H1 (cell line): ENCODE results near the gene LIG3. TPM values are rescaled to one million over a fixed set of nuclear protein-coding genes. Genes with fewer than 3 reads are reported as not detected.

Source experiments
- CTCF ChIA-PET: fragments of 300-600 bp; sonication (Branson Sonifier 250); formaldehyde crosslinking; loops from one replicate; lab custom pipeline; 2021; ENCODE audit not compliant: partially characterized antibody; lab: Charles Lee
- POLR2A ChIA-PET: fragments of 300-600 bp; sonication (Branson Sonifier 250); formaldehyde crosslinking; loops from one replicate; lab custom pipeline; 2021; ENCODE audit warnings: inconsistent platforms; ENCODE audit not compliant: partially characterized antibody; lab: Charles Lee
- DNase-seq, 2 experiments: peaks; one replicate each; pipeline versions ENCODE4 v3.0.0 to v3.0.0-alpha.2; 2010 to 2022; ENCODE audit warnings: low spot score in 2 of 2, low read depth in 1 of 2, mixed read lengths in 1 of 2
- FAIRE-seq: peaks from 2 replicates; lab custom pipeline; 2011; peaks lifted over from hg19 to GRCh38; lab: Jason Lieb, UNC
- H2AFZ ChIP-seq: 2 replicates; pipeline ENCODE4 v1.8.1; 2012; ENCODE audit warnings: low read length, inconsistent platforms
- H2AK5ac ChIP-seq: 2 replicates; pipeline ENCODE4 v1.6.1; 2013; ENCODE audit warnings: low read depth, low read length
- H2BK120ac ChIP-seq: replicated peaks from 2 replicates; pipeline ENCODE3; 2013; ENCODE audit warnings: low read depth, low read length, inconsistent platforms
- H2BK12ac ChIP-seq: 2 replicates; pipeline ENCODE4 v1.6.1; 2013; ENCODE audit warnings: low read depth, low read length
- H2BK15ac ChIP-seq: 2 replicates; pipeline ENCODE4 v1.6.1; 2013; ENCODE audit warnings: low read length
- H2BK20ac ChIP-seq: 2 replicates; pipeline ENCODE4 v1.6.1; 2013; ENCODE audit warnings: low read length
- H2BK5ac ChIP-seq: 2 replicates; pipeline ENCODE4 v1.6.1; 2013; ENCODE audit warnings: low read depth, low read length
- H3K14ac ChIP-seq: 2 replicates; pipeline ENCODE4 v1.6.1; 2013; ENCODE audit warnings: inconsistent platforms; ENCODE audit not compliant: insufficient read length
- H3K18ac ChIP-seq: 2 replicates; pipeline ENCODE4 v1.6.1; 2013; ENCODE audit warnings: low read length; ENCODE audit errors: extremely low read depth
- H3K23ac ChIP-seq: 2 replicates; pipeline ENCODE4 v1.6.1; 2013; ENCODE audit warnings: inconsistent platforms; ENCODE audit not compliant: insufficient read length
- H3K23me2 ChIP-seq: 2 replicates; pipeline ENCODE4 v1.6.1; 2013; ENCODE audit warnings: low read depth, low read length
- H3K27ac ChIP-seq: 2 replicates; pipeline ENCODE4 v1.6.1; 2011; ENCODE audit warnings: low read depth, low read length, inconsistent platforms
- H3K27me3 ChIP-seq, 4 experiments: replicated peaks in 1 of 4; 1 replicate in 1 of 4; 2 replicates in 3 of 4; pipeline versions ENCODE4 v1.6.1 to v1.8.1; 2011 to 2013; ENCODE audit warnings: low read length in 3 of 4, mild to moderate bottlenecking in 3 of 4, inconsistent platforms in 2 of 4, mixed read lengths in 2 of 4, moderate library complexity in 1 of 4; ENCODE audit not compliant: control insufficient read depth in 3 of 4, insufficient read depth in 3 of 4; ENCODE audit errors: extremely low read depth in 1 of 4
- H3K36me3 ChIP-seq, 4 experiments: 2 replicates each; pipeline versions ENCODE4 v1.6.1 to v1.8.1; 2011 to 2013; ENCODE audit warnings: mild to moderate bottlenecking in 4 of 4, low read length in 3 of 4, moderate library complexity in 2 of 4, control low read depth in 1 of 4, inconsistent platforms in 1 of 4; ENCODE audit not compliant: insufficient read depth in 4 of 4, control insufficient read depth in 2 of 4
- H3K4ac ChIP-seq: replicated peaks from 2 replicates; pipeline ENCODE3; 2013; ENCODE audit warnings: low read length, low read depth, mixed read lengths, inconsistent platforms; ENCODE audit not compliant: insufficient read length
- H3K4me1 ChIP-seq, 4 experiments: replicated peaks in 1 of 4; 1 replicate in 1 of 4; 2 replicates in 3 of 4; pipeline versions ENCODE4 v1.6.1 to v1.8.1; 2011 to 2013; ENCODE audit warnings: low read length in 3 of 4, inconsistent platforms in 2 of 4, mixed read lengths in 1 of 4; ENCODE audit not compliant: insufficient read depth in 4 of 4, control insufficient read depth in 3 of 4
- H3K4me2 ChIP-seq, 2 experiments: 2 replicates each; pipeline versions ENCODE4 v1.6.1 to v1.8.1; 2011 to 2013; ENCODE audit warnings: low read depth in 2 of 2, low read length in 2 of 2, control low read depth in 1 of 2, inconsistent platforms in 1 of 2, mild to moderate bottlenecking in 1 of 2; ENCODE audit not compliant: insufficient read depth in 1 of 2
- H3K4me3 ChIP-seq, 4 experiments: fragments of 200-600, 300-600 bp in 1 of 4; sonication (generic), shearing (Covaris generic), sonication (Bioruptor Twin) in 1 of 4; 2 replicates each; pipeline versions ENCODE4 v1.5.1 to v1.8.1; 2011 to 2016; ENCODE audit warnings: low read length in 4 of 4, low read depth in 3 of 4, control low read depth in 2 of 4, inconsistent platforms in 2 of 4, mild to moderate bottlenecking in 2 of 4, mixed read lengths in 1 of 4, moderate library complexity in 1 of 4; ENCODE audit not compliant: insufficient read depth in 2 of 4; ENCODE audit errors: extremely low read depth in 1 of 4
- H3K56ac ChIP-seq: replicated peaks from 2 replicates; pipeline ENCODE3; 2013; ENCODE audit warnings: low read depth, mild to moderate bottlenecking, mixed read lengths, low read length, inconsistent platforms; ENCODE audit not compliant: insufficient read length
- H3K79me1 ChIP-seq: 2 replicates; pipeline ENCODE4 v1.6.1; 2013; ENCODE audit warnings: low read depth, low read length, control low read depth
- H3K79me2 ChIP-seq, 2 experiments: 2 replicates each; pipeline versions ENCODE4 v1.6.1 to v1.8.1; 2012 to 2013; ENCODE audit warnings: low read length in 2 of 2, mild to moderate bottlenecking in 2 of 2, inconsistent platforms in 1 of 2; ENCODE audit not compliant: insufficient read depth in 2 of 2, control insufficient read depth in 1 of 2
- H3K9ac ChIP-seq, 4 experiments: replicated peaks in 1 of 4; 1 replicate in 1 of 4; 2 replicates in 3 of 4; pipeline versions ENCODE4 v1.6.1 to v1.8.1; 2011 to 2013; ENCODE audit warnings: low read depth in 3 of 4, low read length in 3 of 4, control low read depth in 2 of 4, mild to moderate bottlenecking in 2 of 4, moderate library complexity in 2 of 4, inconsistent platforms in 1 of 4; ENCODE audit errors: extremely low read depth in 1 of 4
- H3K9me3 ChIP-seq, 2 experiments: 2 replicates each; pipeline versions ENCODE4 v1.6.1 to v1.8.1; 2012 to 2013; ENCODE audit warnings: mild to moderate bottlenecking in 2 of 2, moderate library complexity in 2 of 2, control low read depth in 1 of 2, inconsistent platforms in 1 of 2, low read depth in 1 of 2, low read length in 1 of 2, mixed read lengths in 1 of 2; ENCODE audit not compliant: insufficient read depth in 2 of 2
- H4K20me1 ChIP-seq, 2 experiments: replicated peaks in 1 of 2; 2 replicates each; pipeline versions ENCODE3 to v1.8.1; 2011 to 2013; ENCODE audit warnings: inconsistent platforms in 2 of 2, low read length in 2 of 2, mild to moderate bottlenecking in 1 of 2; ENCODE audit not compliant: insufficient read depth in 2 of 2, control insufficient read depth in 1 of 2
- H4K5ac ChIP-seq: 2 replicates; pipeline ENCODE4 v1.6.1; 2013; ENCODE audit warnings: low read length, low read depth, mixed read lengths, inconsistent platforms; ENCODE audit not compliant: insufficient read length
- H4K8ac ChIP-seq: 2 replicates; pipeline ENCODE4 v1.8.0; 2013; ENCODE audit warnings: mild to moderate bottlenecking, moderate library complexity, low read length, inconsistent platforms; ENCODE audit not compliant: insufficient read depth; ENCODE audit errors: extremely low read depth
- H4K91ac ChIP-seq: replicated peaks from 2 replicates; pipeline ENCODE3; 2013; ENCODE audit warnings: low read length, mixed read lengths, inconsistent platforms; ENCODE audit not compliant: insufficient read length
- CBX8 ChIP-seq: fragments of 300-800, 300-1000 bp; sonication (generic); IDR thresholded peaks from 2 replicates; pipeline ENCODE4 v1.7.1; 2016; ENCODE audit warnings: low read depth, low read length, borderline replicate concordance
- CEBPB ChIP-seq: IDR thresholded peaks from 2 replicates; pipeline ENCODE4 v1.6.1; 2012; ENCODE audit warnings: low read depth, low read length
- CHD2 ChIP-seq: IDR thresholded peaks from 2 replicates; pipeline ENCODE4 v1.6.1; 2012; ENCODE audit warnings: low read length, improper control_type of control experiment
- EZH2 ChIP-seq: fragments of 200-600 bp; sonication (generic); IDR thresholded peaks from 2 replicates; pipeline ENCODE4 v1.7.1; 2012; ENCODE audit warnings: low read depth, mild to moderate bottlenecking, moderate library complexity, low read length, inconsistent platforms; ENCODE audit not compliant: severe bottlenecking
- GABPA ChIP-seq: IDR thresholded peaks from 2 replicates; pipeline ENCODE4 v1.6.1; 2011; ENCODE audit warnings: mild to moderate bottlenecking, low read length, moderate library complexity, borderline replicate concordance; ENCODE audit not compliant: insufficient read depth
- JUN ChIP-seq: IDR thresholded peaks from 2 replicates; pipeline ENCODE4 v1.6.1; 2011; ENCODE audit warnings: low read depth, mild to moderate bottlenecking, improper control_type of control experiment, low read length
- RAD21 ChIP-seq, 2 experiments: IDR thresholded peaks in 1 of 2; conservative IDR thresholded peaks in 1 of 2; 2 replicates each; pipeline ENCODE4 v1.6.1; 2011; ENCODE audit warnings: low read depth in 2 of 2, low read length in 2 of 2, improper control_type of control experiment in 1 of 2, inconsistent platforms in 1 of 2, mild to moderate bottlenecking in 1 of 2, moderate library complexity in 1 of 2
- RBBP5 ChIP-seq: IDR thresholded peaks from 2 replicates; pipeline ENCODE4 v1.7.1; 2012; ENCODE audit warnings: low read depth, mild to moderate bottlenecking, inconsistent platforms, low read length, moderate library complexity, borderline replicate concordance
- RFX5 ChIP-seq: IDR thresholded peaks from 2 replicates; pipeline ENCODE4 v1.6.1; 2011; ENCODE audit warnings: low read depth, low read length, improper control_type of control experiment, borderline replicate concordance
- SIX5 ChIP-seq: IDR thresholded peaks from 2 replicates; pipeline ENCODE4 v1.6.1; 2011; ENCODE audit warnings: mild to moderate bottlenecking, low read depth, low read length
- SUZ12 ChIP-seq: fragments of 200-600 bp; sonication (generic); IDR thresholded peaks from 2 replicates; pipeline ENCODE4 v1.6.1; 2012; ENCODE audit warnings: mild to moderate bottlenecking, inconsistent platforms, low read length, moderate library complexity, mixed read lengths
- WGBS, 2 experiments: shearing (Covaris generic) in 1 of 2; methylation state at CpG; one replicate each; pipeline versions ENCODE4 v1.1.6 to v1.1.7; 2013 to 2015; ENCODE audit warnings: low lambda C conversion rate in 2 of 2, mixed read lengths in 2 of 2, inconsistent platforms in 1 of 2, low coverage in 1 of 2, missing lambda C conversion rate in 1 of 2; ENCODE audit not compliant: insufficient replicate concordance in 2 of 2, insufficient coverage in 1 of 2, insufficient read length in 1 of 2; ENCODE audit errors: extremely low coverage in 1 of 2, missing lambda C conversion rate in 1 of 2; 5-methylcytosine and 5-hydroxymethylcytosine counted together
- polyA plus RNA-seq, 7 experiments: library from polyadenylated mRNA; depleted of rRNA in 3 of 7; stranded (reverse) in 5 of 7; unstranded in 2 of 7; fragments of >200 nt in 5 of 7; fragments of 200-250 nt in 2 of 7; gene quantifications; 1 replicate in 5 of 7; 2 replicates in 1 of 7; 4 replicates in 1 of 7; pipeline versions ENCODE4 v1.2.1 to v1.2.3, GENCODE V29; 2011 to 2013; ENCODE audit warnings: missing spikeins in 2 of 7, mixed read lengths in 2 of 7
- total RNA-seq: library from RNA; stranded (reverse); fragmentation: NEBNext Ultra II Directional; extraction: Animal tissue kit (Norgen Biotek cat#: 25700); gene quantifications from 2 replicates; pipeline ENCODE4 v1.2.1, GENCODE V29; 2021
- TF ChIP-seq, protein P1 (sequence below): IDR thresholded peaks from 2 replicates; pipeline ENCODE4 v1.6.1; 2012; ENCODE audit warnings: inconsistent platforms

The LIG3 gene
- total and polyA plus RNA-seq, 2 of the 8 experiments (the other 6 are each of a cell fraction or from before 2014, with no cell fraction given): 63.6 to 89.3 TPM

- CTCF ChIA-PET: interaction anchor here (1.0 kb wide), 3 partner anchors 11 to 93 kb away, joined by 3 to 4 read pairs (median 3); no protein-coding TSS in a partner anchor
- TF ChIP-seq RFX5 (no peak), JUN (no peak), EZH2 (no peak), SUZ12 (no peak), CHD2 (no peak), SIX5 (no peak), RBBP5 (no peak), GABPA (no peak), CBX8 (no peak), RAD21 (IDR thresholded peaks at IDR 0.05 in 1 of 2, conservative IDR thresholded peaks at IDR 0.05 in 1 of 2; ENCODE audit: low read depth in 2 of 2, low read length in 2 of 2) (no peak), CEBPB (no peak)
- TF ChIP-seq, protein P1, sequence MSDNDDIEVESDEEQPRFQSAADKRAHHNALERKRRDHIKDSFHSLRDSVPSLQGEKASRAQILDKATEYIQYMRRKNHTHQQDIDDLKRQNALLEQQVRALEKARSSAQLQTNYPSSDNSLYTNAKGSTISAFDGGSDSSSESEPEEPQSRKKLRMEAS: no peak
Observed at GRCh38 chr17:35048685-35049379, 68.5 kb downstream of the LIG3 start.

More at GRCh38 chr17:35048685-35049379, 68.5 kb downstream of the LIG3 start:
- no peak overlapping the region for H4K8ac ChIP-seq
- H3K79me1 ChIP-seq: no peaks in the 10 kb centered on the region
- peak overlapping the region; percentile 69 for H3K4ac ChIP-seq
- no peaks in the 10 kb centered on the region for H3K79me2 ChIP-seq
- H4K20me1 ChIP-seq: no peaks in the 10 kb centered on the region
- no peak overlapping the region for H3K18ac ChIP-seq
- H3K23me2 ChIP-seq: no peaks in the 10 kb centered on the region; the same call in 1 of the 2 replicates
- no peak overlapping the region for H2AFZ ChIP-seq
- no peak overlapping the region for H2BK12ac ChIP-seq
- H4K5ac ChIP-seq: no peak overlapping the region
- H3K9ac ChIP-seq: 0 out of 7 replicates have a peak overlapping the region, but pooled peaks of 1 of the 4 experiments have one; percentile 21
- peak overlapping the region; percentile 73 for H3K23ac ChIP-seq
- H3K9me3 ChIP-seq: no peaks in the 10 kb centered on the region
- H3K4me3 ChIP-seq: no peak overlapping the region
- FAIRE-seq (no peak), DNase-seq (no peak)
- no peak overlapping the region for H2BK20ac ChIP-seq
- H3K4me2 ChIP-seq: no peak overlapping the region
- H3K56ac ChIP-seq: no peak overlapping the region
- no peaks in the 10 kb centered on the region for H3K36me3 ChIP-seq
- 85% methylated on average over 3 of the region's 3 CpGs; no CpG with 5 or more reads in 1 of the 2 experiments for WGBS, 2 experiments
- POLR2A ChIA-PET: no interaction called here
- no peaks in the 10 kb centered on the region for H3K27me3 ChIP-seq
- H2BK5ac ChIP-seq: no peak overlapping the region
- no peak overlapping the region for H3K27ac ChIP-seq
- H4K91ac ChIP-seq: no peak overlapping the region
- no peak overlapping the region for H2BK120ac ChIP-seq
- no peak overlapping the region for H2BK15ac ChIP-seq
- H2AK5ac ChIP-seq: no peak overlapping the region
- no peaks in the 10 kb centered on the region for H3K4me1 ChIP-seq
- H3K14ac ChIP-seq: no peak overlapping the region
